Stimulated activated CD8-positive, alpha-beta memory T cell treated with anti-CD3 and anti-CD28 coated beads, Interleukin-12 subunit alpha, Interleukin-12 subunit beta, amount 100 ng/mL, for 4 hours (primary cell): ENCODE results near the gene ZNF92.
"Not testable (repeated sequence)": the region's sequence is repeated elsewhere in the genome, so short reads cannot be mapped to it uniquely, and the experiment has no call there.

Experiments used
- DNase-seq: peaks from one replicate; pipeline ENCODE4 v3.0.0-alpha.2; 2020; ENCODE audit warnings: low read depth

The ZNF92 gene

DNA sequence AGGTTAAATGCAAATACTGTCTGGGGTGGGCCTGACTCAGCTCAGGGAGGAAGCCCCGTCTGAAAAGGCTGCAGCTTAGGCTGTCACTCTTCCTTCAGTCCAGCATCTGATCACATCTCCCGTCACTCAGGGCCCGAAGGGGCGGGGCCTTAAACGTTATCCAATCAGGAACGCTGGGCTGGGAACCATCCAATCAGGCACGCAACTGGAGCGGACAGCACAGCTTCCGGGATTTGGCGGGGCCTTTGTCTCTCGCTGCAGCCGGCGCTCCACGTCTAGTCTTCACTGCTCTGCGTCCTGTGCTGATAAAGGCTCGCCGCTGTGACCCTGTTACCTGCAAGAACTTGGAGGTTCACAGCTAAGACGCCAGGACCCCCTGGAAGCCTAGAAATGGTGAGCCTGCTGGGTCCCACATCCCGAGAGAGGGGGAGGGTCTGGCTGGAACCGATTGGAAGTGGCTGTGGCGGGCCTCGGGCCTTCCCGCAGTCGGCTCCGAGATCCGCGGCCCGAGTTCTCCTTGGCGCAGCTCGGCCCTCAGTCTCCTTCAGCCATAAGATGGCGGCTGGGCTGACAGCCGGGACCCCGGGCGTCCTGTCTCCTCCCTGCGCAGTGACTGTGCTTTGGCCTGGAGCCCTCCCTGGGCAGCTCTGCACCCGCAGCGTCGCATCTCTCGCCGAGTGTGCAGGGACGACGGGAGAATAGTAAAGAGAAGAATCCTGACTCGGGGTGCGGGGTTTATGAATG is at the start of gene ZNF92:
Gene ZNF92, plus strand, starts transcription at position 248 of the 744 bp plus-strand sequence. Its CDS starts 143 bp downstream, at position 391.
- peak; percentile 91 for DNase-seq

DNA sequence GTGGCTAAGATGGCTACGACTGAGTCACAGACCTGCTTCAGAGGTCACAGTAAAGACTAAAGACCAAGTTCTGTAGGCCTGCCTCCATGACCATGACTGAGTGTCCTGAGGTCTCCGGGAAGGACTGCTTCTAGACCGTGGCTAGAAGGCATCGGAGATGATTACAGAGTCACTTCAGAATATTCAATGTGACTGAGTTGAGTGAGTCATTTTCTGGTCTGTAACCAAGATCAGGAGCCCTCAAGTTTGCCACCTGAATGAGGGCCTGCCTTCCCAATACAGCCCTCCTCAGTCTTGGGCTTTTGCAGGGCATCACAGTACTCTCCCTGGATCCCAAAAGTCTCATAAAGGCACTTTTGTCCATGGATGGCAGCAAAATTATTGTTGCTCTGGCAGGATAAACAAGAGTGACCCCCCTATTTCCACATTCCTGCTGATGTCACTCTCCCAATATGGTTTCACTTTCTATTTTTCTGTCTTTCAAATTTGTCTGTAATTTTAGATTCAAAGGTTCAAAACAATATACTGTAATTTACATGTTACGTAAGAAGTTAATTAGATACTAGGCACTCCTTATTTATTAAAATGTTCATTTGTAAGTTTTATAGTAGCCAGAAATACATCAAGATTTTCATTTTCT is 47.7 kb upstream of the ZNF92 start:
- DNase-seq, result no peak

DNA sequence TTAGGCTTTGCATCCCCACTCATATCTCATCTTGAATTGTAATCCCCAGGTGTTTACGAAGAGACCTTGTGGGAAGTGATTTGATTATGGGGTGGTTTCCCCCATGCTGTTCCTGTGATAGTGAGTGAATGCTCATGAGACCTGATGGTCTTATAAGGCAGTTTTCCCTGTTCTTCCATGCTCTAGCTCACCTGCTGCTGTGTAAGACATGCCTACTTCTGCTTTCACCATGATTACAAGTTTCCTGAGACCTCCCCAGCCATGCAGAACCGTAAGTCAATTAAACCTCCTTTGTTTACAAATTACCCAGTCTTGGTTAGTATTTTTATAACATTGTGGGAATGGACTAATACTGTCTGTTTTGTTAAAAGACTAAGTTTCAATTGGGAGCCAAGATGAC is 35.3 kb upstream of the ZNF92 start:
- no peak for DNase-seq

DNA sequence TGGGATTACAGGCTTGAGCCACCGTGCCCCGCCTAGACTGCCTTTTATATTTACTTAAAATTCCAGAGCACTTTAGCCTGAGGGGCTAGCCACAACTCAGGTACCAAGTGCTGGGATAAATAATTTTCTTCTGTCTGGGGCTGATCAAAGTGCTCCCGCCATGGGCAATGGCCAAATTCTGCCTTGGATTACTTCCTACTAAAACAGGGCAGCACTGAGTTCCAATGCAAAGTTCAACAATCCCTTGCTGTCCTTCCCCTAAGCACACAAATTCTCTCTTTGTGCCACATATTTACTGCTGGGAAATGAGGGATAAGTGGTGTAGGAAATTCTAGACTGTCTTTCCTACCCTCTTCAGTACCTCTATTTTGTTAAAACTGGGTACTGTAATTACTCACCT is 34.4 kb upstream of the ZNF92 start:
- no peak for DNase-seq

DNA sequence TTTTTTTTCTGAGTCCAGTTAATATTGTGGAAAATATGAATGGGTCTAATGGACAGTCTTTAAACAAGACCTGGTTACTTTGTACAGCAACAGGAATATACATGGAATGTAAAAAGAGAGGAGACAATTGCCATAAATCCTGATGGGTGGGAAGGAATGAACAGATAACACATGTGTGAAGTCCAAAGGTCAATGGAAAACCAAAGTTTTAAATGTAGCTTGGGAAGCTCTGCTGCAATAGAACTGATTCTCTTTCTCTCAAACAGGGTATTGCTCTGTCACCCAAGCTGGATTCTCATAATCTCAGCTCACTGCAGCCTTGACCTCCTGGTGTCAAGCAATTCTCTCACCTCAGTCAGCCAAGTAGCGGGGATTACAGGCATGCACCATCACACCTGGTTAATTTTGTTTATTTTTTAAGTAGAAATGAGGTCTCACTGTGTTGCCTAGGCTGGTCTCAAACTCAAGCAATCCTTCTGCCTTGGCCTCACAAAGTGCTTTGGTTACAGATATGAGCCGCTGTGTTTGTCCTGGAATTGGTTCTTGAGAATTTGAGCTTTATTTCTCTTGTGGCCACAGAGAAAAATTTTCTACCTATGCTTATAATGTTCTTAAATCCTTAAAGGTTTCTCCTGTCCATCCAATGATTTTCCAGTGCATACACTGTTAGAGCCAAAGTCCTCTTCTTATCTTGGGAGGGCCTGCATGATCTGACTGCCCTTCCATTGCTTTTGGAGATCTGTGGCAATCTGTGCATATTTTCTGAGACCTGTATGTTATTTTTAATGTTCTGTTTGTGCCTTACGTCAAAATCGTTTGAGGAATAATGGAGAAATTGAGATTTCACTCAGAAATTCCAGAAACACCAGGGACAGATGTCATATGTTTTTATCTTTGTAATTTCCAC is 30.7 kb upstream of the ZNF92 start:
- no peak for DNase-seq

DNA sequence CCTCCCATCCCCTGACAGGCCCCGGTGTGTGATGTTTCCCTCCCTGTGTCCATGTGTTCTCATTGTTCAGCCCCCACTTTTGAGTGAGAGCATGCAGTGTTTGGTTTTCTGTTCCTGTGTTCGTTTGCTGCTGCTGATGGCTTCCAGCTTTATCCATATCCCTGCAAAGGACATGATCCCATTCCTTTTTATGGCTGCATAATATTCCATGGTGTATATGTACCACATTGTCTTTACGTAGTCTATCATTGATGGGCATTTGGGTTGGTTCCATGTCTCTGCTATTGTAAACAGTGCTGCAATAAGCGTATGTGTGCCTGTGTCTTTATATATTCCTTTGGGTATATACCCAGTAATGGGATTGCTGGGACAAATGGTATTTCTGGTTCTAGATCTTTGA is 29.1 kb upstream of the ZNF92 start:
- DNase-seq, result not testable (repeated sequence)

DNA sequence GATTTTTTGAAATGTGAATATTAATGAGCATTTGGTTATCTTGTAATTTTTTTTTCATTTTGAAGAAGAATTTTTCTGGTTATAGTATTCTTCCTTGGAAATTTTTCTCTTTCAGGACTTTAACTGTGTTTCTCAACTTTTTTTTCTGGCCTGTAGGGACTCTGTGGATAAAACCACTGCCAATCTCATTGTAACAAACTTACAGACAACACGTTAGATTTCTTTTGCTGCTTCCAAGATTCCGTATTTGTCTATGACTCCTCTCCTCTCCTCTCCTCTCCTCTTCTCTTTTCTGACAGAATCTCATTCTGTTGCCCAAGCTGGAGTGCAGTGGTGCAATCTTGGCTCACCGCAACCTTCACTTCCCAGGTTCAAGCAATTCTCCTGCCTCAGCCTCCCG is 19.4 kb upstream of the ZNF92 start:
- DNase-seq, result no peak

DNA sequence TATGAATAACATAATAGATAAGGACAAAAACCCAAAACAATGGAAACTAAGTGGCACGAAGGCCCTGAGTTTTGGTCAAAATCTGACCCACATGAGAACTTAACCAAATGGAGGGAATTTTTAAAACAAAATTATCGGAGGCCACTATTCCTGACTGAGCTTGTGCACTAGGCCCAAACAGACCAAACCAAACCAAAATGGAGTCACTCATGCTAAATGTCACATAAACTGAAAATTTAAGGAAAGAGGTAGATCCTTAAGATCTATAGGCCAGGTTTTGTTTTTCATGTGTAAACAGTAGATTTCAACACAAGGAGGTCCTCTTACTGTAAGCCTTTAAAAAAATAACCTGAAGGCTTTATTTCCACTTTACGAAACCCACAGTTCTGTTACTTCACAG is 3.8 kb upstream of the ZNF92 start:
- DNase-seq, result no peak

DNA sequence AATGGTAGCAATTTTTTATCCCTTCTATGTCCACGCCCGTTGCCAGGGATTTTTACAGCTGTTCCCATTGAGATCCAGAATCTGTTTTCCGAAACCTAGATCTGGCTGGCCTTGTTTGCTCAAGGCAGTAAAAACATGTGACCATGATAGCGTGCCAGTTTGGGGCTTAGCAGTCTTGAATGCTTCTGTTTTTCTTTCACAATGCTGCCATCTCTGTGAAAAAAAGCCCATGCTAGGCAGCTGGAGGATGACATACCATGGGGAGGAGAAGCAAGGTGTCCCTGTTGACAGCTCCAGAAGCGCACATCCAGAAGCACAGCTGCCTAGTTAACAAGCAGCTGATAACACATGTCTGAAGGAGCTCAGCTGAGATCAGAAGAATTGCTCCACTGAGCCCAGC is 2.2 kb upstream of the ZNF92 start:
- no peak for DNase-seq

DNA sequence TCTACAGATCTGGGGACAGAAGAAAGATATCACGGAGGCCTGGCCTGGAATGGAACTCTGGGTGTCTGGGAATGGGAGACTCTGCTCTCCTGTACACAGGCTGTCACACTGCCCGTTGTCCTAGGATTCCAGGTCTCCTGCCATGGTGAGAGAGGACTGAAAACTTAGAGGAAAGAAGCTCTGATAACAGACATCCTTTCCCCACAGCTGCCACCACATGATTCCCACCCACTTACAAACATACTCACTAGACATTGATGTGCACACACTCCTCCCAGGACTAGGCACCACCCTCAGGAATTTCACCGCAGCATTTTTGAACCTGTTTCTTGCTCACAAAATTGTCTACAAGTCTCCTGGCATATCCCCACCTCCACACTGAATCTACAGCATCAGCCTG is 5.7 kb downstream of the ZNF92 start:
- DNase-seq, result no peak

DNA sequence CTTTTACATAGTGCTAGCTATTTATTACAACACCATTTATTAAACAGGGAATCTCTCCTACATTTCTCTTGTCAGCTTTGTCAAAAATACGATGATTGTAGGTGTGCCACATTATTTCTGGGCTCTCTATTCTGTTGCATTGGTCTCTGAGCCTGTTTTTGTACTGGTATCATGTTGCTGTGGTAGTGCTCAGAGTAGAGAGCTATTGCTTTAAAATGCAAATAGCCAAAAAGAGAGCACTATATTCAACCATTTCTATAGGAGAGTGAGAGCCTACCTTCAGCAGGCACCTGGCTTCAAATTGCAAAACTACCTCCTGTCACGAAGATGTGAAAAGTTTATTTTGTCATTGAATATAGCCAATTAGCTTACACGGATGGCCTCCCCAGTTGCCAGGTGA is 8.1 kb downstream of the ZNF92 start:
- no peak for DNase-seq

DNA sequence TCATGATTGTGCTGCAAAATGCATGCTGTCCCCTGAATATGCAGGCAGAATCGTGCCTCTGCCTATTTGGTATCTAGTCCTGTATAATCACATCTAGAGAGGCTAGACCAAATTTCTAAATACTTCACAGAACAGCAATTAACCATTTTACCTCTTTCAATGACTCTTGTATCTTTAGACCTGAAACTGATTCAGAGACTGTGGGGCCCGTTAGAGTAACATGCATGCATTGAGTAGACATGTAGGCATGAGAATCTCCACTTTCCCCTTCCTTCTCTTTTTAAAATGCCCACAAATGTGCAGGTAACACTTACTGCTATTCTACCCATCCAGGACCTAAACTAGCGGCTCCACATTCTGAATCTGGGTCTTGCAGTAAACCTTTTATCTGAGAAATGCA is 8.8 kb downstream of the ZNF92 start:
- no peak for DNase-seq

DNA sequence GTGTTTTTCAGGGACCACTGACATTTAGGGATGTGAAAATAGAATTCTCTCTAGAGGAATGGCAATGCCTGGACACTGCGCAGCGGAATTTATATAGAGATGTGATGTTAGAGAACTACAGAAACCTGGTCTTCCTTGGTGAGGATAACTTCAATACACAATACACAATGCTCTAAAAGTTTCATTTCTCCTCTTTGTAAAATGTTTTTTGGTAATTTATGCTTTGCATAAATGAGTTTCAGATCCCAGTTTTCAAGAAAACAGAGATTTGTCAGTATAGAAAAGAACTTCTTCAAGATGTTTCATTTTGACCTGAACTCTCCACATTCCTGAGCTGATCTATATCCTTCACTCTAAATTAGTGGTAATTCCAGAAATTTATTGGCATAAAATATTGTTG is 14.2 kb downstream of the ZNF92 start:
- DNase-seq, result no peak

DNA sequence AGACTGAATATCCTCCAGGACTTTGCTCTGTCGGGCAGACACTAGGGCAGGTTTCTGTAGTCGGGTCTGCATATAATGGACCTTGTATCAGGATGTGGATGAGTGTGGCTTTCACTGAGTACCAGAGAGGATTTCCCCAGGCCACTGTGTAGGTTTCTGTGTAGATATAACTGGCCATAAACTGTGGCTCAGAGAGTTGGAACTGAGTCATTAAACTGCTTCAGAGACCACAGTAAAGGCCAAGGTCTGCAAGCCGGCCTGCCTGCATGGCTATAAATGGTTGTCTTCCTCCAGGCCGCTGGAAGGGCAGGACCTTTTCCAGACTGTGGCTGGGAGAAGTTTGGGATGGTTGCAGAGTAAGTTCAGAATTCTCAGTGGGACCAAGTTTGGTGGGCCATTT is 16.9 kb downstream of the ZNF92 start:
- no peak for DNase-seq

DNA sequence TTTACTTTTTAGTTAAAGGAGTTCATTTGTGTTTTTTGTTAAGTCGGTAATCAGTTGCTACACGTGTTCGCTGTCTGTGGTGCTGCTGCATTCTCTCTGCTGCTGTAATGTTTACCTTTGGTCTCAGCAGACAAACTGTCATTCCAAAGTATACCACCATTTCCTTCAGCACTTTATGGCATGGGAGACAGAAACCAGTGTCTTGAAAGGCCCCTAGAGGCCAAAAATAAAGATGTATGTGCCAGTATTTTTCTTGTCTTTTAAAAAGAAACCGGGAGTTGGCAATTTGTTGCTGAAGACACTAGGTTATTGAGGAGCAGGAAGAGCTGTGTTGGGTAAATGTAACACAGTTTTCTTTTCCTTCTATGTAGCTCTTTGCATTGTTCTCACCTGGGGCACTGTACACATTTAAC is 24.1 kb downstream of the ZNF92 start:
- DNase-seq, result no peak

DNA sequence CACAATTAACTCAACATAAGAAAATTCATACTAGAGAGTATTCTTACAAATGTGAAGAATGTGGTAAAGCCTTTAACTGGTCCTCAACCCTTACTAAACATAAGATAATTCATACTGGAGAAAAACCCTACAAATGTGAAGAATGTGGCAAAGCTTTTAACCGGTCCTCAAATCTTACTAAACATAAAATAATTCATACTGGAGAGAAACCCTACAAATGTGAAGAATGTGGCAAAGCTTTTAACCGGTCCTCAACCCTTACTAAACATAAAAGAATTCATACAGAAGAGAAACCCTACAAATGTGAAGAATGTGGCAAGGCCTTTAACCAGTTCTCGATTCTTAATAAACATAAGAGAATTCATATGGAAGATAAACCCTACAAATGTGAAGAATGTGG is 25.0 kb downstream of the ZNF92 start:
- not testable (repeated sequence) for DNase-seq

DNA sequence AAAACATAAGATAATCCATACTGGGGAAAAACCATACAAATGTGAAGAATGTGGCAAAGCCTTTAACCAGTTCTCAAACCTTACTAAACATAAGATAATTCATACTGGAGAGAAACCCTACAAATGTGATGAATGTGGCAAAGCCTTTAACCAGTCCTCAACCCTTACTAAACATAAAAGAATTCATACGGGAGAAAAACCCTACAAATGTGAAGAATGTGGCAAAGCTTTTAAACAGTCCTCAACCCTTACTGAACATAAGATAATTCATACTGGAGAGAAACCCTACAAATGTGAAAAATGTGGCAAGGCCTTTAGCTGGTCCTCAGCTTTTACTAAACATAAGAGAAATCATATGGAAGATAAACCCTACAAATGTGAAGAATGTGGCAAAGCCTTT is 25.4 kb downstream of the ZNF92 start:
- DNase-seq, result not testable (repeated sequence)

DNA sequence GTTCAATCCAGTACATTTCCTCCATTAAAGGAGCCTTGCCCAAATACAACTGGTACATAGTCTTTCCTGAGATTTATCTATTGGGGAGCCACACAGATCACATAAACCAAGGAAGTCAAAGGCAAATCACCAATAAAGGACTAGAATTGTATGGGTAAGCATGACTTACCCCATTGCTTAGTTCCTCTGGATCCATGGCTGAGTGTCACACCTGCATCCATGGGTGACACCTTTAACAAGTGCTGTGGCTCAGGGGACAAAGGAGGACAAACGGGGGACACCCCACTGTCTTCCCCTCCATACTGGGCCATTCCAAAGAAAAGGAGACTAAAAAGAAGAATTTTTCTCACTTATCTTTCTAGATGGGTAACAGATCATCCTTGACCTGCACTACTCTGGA is 30.4 kb downstream of the ZNF92 start:
- no peak for DNase-seq

DNA sequence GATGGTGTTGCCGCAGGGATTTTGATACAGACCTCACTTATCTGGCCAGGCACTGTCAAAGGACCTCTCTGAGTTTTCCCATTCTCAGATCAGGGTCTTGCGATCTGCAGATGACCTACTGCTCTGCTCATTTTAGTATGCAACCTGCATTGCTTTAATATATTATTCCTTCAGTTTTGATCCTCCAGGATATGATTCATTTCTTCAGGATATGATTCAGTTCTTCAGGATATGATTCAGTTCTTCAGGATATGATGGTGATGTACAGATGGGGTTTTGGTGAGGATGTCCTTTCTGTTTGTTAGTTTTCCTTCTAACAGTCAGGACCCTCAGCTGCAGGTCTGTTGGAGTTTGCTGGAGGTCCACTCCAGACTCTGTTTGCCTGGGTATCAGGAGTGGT is 33.1 kb downstream of the ZNF92 start:
- DNase-seq, result not testable (repeated sequence)

DNA sequence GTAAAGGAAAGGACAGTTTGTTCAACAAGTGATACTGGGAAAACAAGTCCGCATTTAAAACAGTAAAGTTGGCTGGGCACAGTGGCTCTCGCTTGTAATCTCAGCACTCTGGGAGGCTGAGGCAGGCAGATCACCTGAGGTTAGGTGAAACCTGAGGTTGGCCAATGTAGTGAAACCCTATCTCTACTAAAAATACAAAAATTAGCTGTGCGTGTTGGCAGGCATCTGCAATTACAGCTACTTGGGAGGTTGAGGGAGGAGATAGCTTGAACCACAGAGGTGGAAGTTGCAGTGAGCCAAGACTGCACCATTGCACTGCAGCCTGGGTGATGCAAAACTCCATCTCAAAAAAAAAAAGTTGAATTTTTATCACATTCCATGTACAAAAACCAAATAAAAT is 35.7 kb downstream of the ZNF92 start:
- no peak for DNase-seq

DNA sequence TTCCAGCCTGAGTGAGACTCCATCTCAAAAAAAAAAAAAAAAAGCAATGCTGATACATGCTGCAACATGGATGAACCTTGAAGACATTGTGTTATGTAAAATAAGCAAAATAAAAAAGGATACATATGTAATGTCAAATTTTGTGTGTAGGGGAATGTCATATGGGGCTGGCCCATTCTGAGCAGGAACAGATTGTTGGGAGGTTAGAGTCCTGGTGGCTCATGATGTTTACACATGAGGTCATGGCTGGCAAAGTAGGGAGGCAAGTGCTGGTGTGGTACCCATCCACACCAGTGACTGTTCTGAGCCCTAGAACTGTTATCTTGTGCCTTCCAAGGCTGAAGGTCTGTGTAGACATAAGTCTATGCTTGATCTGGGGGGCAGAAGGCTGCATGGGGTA is 37.6 kb downstream of the ZNF92 start:
- no peak for DNase-seq

DNA sequence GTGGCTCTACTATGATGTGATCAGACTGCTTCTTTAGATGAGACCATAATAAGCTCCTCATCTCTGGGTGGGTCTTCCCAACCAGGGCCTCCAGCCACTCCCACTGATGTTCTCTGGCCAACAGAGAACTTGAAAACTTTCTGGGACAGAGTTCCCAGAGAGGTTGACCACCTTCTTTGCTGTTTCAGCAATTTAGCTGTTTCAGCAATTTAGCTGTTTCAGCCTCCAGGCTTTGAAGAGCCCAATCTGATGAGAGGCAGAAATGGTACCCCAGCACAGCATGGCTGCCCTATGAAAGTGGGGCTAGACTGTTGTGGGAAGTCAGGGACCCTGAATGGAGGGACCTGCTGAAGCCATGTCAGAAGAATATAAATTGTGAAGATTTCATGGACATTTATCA is 49.0 kb downstream of the ZNF92 start:
- DNase-seq, result no peak

DNA sequence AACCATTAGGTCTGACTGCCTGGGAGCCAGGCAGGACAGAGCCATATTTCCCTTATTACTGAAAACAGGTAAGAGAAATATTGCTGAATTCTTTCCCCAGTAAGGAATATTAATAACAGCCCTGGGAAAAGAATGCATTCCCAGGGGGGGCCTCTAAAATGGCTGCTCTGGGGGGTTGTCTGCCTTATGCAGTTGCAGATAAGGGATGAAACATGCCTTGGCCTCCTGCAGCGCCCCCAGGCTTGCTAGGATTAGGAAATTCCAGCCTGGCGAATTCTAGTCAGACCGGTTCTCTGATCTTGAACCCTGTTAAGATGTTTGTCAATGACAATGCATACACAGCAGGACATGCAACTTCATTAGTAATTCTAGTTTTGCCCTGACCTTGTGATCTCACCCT is 49.6 kb downstream of the ZNF92 start:
- DNase-seq, result not testable (repeated sequence)
